GM12878 (cell line): ENCODE data around the gene ZNF646. TPM values are rescaled to one million over a fixed set of nuclear protein-coding genes. Genes with fewer than 3 reads are reported as not detected.

Experiments used
- CHD1 ChIP-seq: IDR thresholded peaks from 2 replicates; pipeline ENCODE4 v1.6.1; 2012; ENCODE audit warnings: low read depth, low read length, improper control_type of control experiment
- E2F4 ChIP-seq: IDR thresholded peaks from 2 replicates; pipeline ENCODE4 v1.6.1; 2012; ENCODE audit warnings: low read depth, low read length, improper control_type of control experiment
- ELK1 ChIP-seq: IDR thresholded peaks from 2 replicates; pipeline ENCODE4 v1.6.1; 2012; ENCODE audit warnings: low read depth, low read length, improper control_type of control experiment
- EP300 ChIP-seq, 2 experiments: fragments of 150-350 bp in 1 of 2; IDR thresholded peaks; 2 replicates each; pipeline ENCODE4 v1.6.1; 2011 to 2012; ENCODE audit warnings: low read depth in 2 of 2, low read length in 2 of 2, borderline replicate concordance in 1 of 2, improper control_type of control experiment in 1 of 2, inconsistent platforms in 1 of 2; ENCODE audit not compliant: control insufficient read depth in 1 of 2
- JUND ChIP-seq: IDR thresholded peaks from 2 replicates; pipeline ENCODE4 v1.6.1; 2012; ENCODE audit warnings: low read depth, mild to moderate bottlenecking, low read length, improper control_type of control experiment, moderate library complexity
- RELA ChIP-seq: fragments of 450-650 bp; IDR thresholded peaks from 2 replicates; pipeline ENCODE4 v1.8.0; 2014; ENCODE audit warnings: borderline replicate concordance; ENCODE audit not compliant: partially characterized antibody
- SREBF1 ChIP-seq: IDR thresholded peaks from 2 replicates; pipeline ENCODE4 v1.6.1; 2012; ENCODE audit warnings: mild to moderate bottlenecking, low read length
- SRF ChIP-seq, 2 experiments: IDR thresholded peaks; 2 replicates each; pipeline ENCODE4 v1.6.1; 2011; ENCODE audit warnings: low read depth in 2 of 2, low read length in 2 of 2, mild to moderate bottlenecking in 1 of 2, moderate library complexity in 1 of 2
- SUZ12 ChIP-seq: fragments of 200-600 bp; sonication (generic); IDR thresholded peaks from one replicate; pipeline ENCODE4 v1.6.1; 2018; ENCODE audit warnings: antibody characterized with exemption, mild to moderate bottlenecking; ENCODE audit not compliant: unreplicated experiment
- TCF12 ChIP-seq: IDR thresholded peaks from 2 replicates; pipeline ENCODE4 v1.6.1; 2011; ENCODE audit warnings: low read depth, mild to moderate bottlenecking, low read length
- YBX1 ChIP-seq: fragments of 450-650 bp; IDR thresholded peaks from 2 replicates; pipeline ENCODE4 v1.6.1; 2016; ENCODE audit warnings: antibody characterized with exemption
- ZBTB33 ChIP-seq: fragments of 450-650 bp; IDR thresholded peaks from 2 replicates; pipeline ENCODE4 v1.6.1; 2017; ENCODE audit warnings: mild to moderate bottlenecking
- ZNF217 ChIP-seq: fragments of 450-650 bp; IDR thresholded peaks from 2 replicates; pipeline ENCODE4 v1.6.1; 2017; ENCODE audit warnings: antibody characterized with exemption, mild to moderate bottlenecking
- polyA plus RNA-seq, 11 experiments: library from polyadenylated mRNA; depleted of rRNA in 4 of 11; unstranded in 6 of 11; stranded (reverse) in 5 of 11; fragments of >200 nt; fragmentation: Nextera tagmentation in 4 of 11; fragmentation: Illumina TruSeq in 1 of 11; extraction: Ambion mirVana in 4 of 11; extraction: Trizol in 1 of 11; gene quantifications; 1 replicate in 1 of 11; 2 replicates in 10 of 11; pipeline versions ENCODE4 v1.2.1 to v1.2.3, GENCODE V29; 2011 to 2016; ENCODE audit warnings: inconsistent platforms in 2 of 11, missing spikeins in 2 of 11, low read depth in 1 of 11
- total RNA-seq, 4 experiments: library from RNA; depleted of rRNA in 3 of 4; stranded (reverse); fragments of >200 nt in 3 of 4; fragmentation: Illumina TruSeq in 1 of 4; extraction: Trizol in 1 of 4; gene quantifications; 2 replicates each; pipeline versions ENCODE4 v1.2.1 to v1.2.3, GENCODE V29; 2013 to 2021

ZNF646 gene
- total and polyA plus RNA-seq, 10 of the 15 experiments (the other 5 are each of a cell fraction or from before 2014, with no cell fraction given), result 0.10 to 21.8 (median 6.4) TPM

- TF ChIP-seq ZBTB33, result no peak
- TF ChIP-seq SRF (IDR thresholded peaks at IDR 0.05; ENCODE audit: low read depth in 2 of 2, low read length in 2 of 2), result no peak
- TF ChIP-seq EP300 (IDR thresholded peaks at IDR 0.05; ENCODE audit: borderline replicate concordance in 1 of 2, control insufficient read depth in 1 of 2, low read depth in 2 of 2, low read length in 2 of 2), result no peak
- peak; percentile 43 for TF ChIP-seq SREBF1
- no peak for TF ChIP-seq CHD1
- no peak for TF ChIP-seq E2F4
- TF ChIP-seq ELK1, result no peak
- no peak for TF ChIP-seq RELA
- TF ChIP-seq JUND, result no peak
- TF ChIP-seq SUZ12, result no peak
- TF ChIP-seq ZNF217, result no peak
- no peak for TF ChIP-seq TCF12
- TF ChIP-seq YBX1, result no peak
These were observed 40.3 kb upstream of the ZNF646 start (continued) for GRCh38 chr16:31033709-31034492.
